Measurements from ENCODE around the gene PDIA5.

PDIA5 gene

DNA sequence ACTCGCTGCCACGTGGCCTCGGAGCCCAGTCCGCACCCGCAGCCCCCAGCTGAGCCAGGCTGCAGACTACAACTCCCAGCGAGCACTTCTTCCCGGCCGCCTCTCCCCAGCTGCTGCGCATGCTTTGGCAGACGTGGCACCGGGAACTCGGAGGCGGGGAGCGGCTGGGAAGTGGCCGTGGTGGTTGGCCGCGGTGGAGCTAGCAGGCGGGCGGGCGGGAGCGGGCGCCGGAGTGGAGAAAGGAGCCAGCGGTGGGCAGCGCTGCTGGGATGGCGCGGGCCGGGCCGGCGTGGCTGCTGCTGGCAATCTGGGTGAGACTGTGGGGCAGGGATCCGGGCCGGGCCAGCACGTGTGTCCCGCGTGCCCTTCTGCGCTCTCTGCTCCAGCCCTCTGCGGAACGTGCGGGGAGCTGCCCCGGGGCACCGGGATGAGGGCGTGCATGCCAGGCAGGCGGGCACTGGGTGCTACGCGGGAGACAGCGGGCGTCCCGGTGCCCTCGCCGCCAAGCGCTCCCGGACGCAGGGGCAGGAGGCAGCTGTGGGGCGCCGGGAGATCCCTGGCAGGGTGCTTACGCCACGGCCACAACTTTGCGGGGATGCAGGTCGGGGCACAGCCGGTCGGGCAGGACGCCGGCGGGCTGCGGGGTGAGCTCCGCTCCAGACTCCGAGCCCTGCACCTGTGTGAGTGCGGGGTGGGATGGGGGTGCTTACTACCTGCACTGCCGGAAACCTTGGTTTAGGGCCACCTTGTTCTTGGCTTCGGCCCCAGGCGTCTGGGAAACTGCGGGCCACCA is at the start of gene PDIA5:
Gene PDIA5 (plus strand): TSS at position 130 of the 793 bp plus-strand sequence. CDS start 140 bp downstream, at position 270.
- Mint-ChIP-seq H3K4me3 (peak within 1 kb of the TSS; percentile 74), H3K9me3 (no peaks in the 10 kb centered on the region), H3K27ac (no peak within 1 kb of the TSS), H3K36me3 (no peaks in the 10 kb centered on the region), H3K27me3 (peaks cover 26% of the 10 kb centered on the region), H3K4me1 (peaks cover 42% of the 10 kb centered on the region)
- DNase-seq, result peak; percentile 77
- CTCF ChIA-PET, result no interaction called here

DNA sequence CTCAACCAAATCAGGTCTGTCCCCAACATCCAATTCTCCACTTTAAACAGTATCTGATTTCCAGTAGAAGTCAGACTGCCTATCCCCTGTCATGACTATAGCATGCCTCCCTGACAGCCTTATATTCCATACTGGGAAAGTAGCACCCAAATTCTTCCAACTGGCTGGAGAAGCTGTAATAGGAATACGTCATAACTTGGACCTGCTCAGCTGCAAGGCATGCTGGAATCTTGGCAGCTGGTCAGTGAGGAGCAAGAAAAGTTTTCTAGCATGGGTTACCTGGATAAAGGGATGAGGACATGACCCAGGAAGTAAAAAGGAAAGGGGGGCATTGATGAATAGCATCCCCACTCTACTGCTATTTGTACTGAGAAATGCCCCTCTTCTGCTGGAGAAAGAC is 48.1 kb upstream of the PDIA5 start:
- CTCF ChIA-PET, result interaction anchor here (3.5 kb wide), 1 partner anchor 10 kb away, joined by 21 read pairs; the partner anchor contains the start of gene SEMA5B
- no peak for DNase-seq
- Mint-ChIP-seq H3K27ac (no peak overlapping the region), H3K9me3 (no peaks in the 10 kb centered on the region), H3K4me1 (no peaks in the 10 kb centered on the region), H3K4me3 (no peak overlapping the region), H3K27me3 (peaks cover 77% of the 10 kb centered on the region), H3K36me3 (no peaks in the 10 kb centered on the region)

- Mint-ChIP-seq H3K27ac (no peak overlapping the region), H3K9me3 (no peaks in the 10 kb centered on the region), H3K4me3 (no peak overlapping the region), H3K36me3 (no peaks in the 10 kb centered on the region), H3K4me1 (no peaks in the 10 kb centered on the region), H3K27me3 (peaks cover 72% of the 10 kb centered on the region)
- DNase-seq, result no peak
- CTCF ChIA-PET, result interaction anchor here (3.5 kb wide), 1 partner anchor 10 kb away, joined by 21 read pairs; the partner anchor contains the start of gene SEMA5B
Measured at GRCh38 chr3:123019161-123019560, 47.7 kb upstream of the PDIA5 start.

GRCh38 chr3:123019591-123019990 is 47.2 kb upstream of the PDIA5 start:
- Mint-ChIP-seq H3K4me1 (no peaks in the 10 kb centered on the region), H3K4me3 (no peak overlapping the region), H3K36me3 (no peaks in the 10 kb centered on the region), H3K9me3 (no peaks in the 10 kb centered on the region), H3K27me3 (peaks cover 70% of the 10 kb centered on the region), H3K27ac (no peak overlapping the region)
- no peak for DNase-seq
- CTCF ChIA-PET, result interaction anchor here (1.1 to 3.5 kb wide), 2 partner anchors 9 to 71 kb away, joined by 3 to 21 read pairs; partner anchors contain the start of gene SEMA5B

GRCh38 chr3:123020709-123021108 is 46.1 kb upstream of the PDIA5 start:
- CTCF ChIA-PET, result interaction anchor here (0.7 to 3.5 kb wide), 5 partner anchors 8 to 272 kb away, joined by 3 to 21 read pairs (median 3); partner anchors contain the start of gene SEMA5B
- Mint-ChIP-seq H3K36me3 (no peaks in the 10 kb centered on the region), H3K4me1 (no peaks in the 10 kb centered on the region), H3K9me3 (no peaks in the 10 kb centered on the region), H3K4me3 (no peak overlapping the region), H3K27ac (no peak overlapping the region), H3K27me3 (peaks cover 61% of the 10 kb centered on the region)
- DNase-seq, result no peak

DNA sequence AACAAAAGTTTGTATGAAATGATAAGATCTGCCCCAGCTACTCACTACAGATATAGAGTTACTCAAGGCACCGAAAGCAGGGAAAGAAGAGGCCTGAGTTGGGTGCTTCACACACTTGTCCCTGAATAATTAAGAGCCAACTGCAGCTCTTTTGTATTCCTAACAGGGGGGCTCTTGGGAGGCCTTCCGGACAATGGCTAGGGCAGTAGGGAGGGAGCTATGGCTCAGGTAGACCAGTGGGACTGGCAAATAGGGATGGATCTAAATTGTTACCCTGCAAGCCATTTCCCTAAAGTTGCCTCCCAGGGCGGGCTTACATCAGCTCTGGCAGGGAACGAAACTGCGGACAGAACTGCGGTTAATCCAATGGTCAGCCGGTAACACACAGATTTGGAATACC is 45.4 kb upstream of the PDIA5 start:
- H3K9me3 Mint-ChIP-seq, result no peaks in the 10 kb centered on the region
- H3K4me3 Mint-ChIP-seq, result no peak overlapping the region
- CTCF ChIA-PET, result interaction anchor here (0.7 to 3.5 kb wide), 3 partner anchors 7 to 271 kb away, joined by 3 to 21 read pairs (median 4); partner anchors contain the start of gene SEMA5B
- H3K27ac Mint-ChIP-seq, result no peak overlapping the region
- H3K4me1 Mint-ChIP-seq, result peaks cover 3% of the 10 kb centered on the region
- H3K27me3 Mint-ChIP-seq, result peaks cover 57% of the 10 kb centered on the region
- no peak for DNase-seq
- H3K36me3 Mint-ChIP-seq, result no peaks in the 10 kb centered on the region

GRCh38 chr3:123021996-123022510 is 44.8 kb upstream of the PDIA5 start:
- Mint-ChIP-seq H3K9me3 (no peaks in the 10 kb centered on the region), H3K4me3 (no peak overlapping the region), H3K36me3 (no peaks in the 10 kb centered on the region), H3K27me3 (peaks cover 55% of the 10 kb centered on the region), H3K27ac (no peak overlapping the region), H3K4me1 (peaks cover 9% of the 10 kb centered on the region)
- DNase-seq, result no peak
- CTCF ChIA-PET, result no interaction called here

DNA sequence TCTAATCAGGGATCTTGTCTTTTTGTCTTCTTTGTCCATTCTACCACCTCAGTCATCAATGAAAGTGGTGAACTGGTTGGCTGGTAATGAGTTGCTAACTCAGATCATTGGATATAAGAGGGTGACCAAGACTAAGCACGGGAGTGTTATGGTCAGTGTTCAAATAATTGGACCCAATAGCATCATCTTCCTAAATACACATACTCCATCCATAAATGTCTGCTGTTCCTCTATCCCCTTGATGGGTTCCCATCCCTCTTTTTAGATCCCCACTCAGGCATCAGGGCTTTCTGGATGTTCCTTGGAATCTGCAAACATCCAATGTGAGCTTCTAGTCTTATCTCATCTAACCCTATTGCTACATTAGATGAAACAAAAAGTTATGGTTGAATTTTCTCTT is 42.8 kb upstream of the PDIA5 start:
- no peak for DNase-seq
- CTCF ChIA-PET, result interaction anchor here (0.6 to 1.9 kb wide), 2 partner anchors 76 to 81 kb away, joined by 3 to 5 read pairs; no protein-coding TSS in a partner anchor
- H3K36me3 Mint-ChIP-seq, result no peaks in the 10 kb centered on the region
- peaks cover 35% of the 10 kb centered on the region for H3K27me3 Mint-ChIP-seq
- peaks cover 16% of the 10 kb centered on the region for H3K4me1 Mint-ChIP-seq
- H3K4me3 Mint-ChIP-seq, result no peak overlapping the region
- H3K27ac Mint-ChIP-seq, result no peak overlapping the region
- H3K9me3 Mint-ChIP-seq, result no peaks in the 10 kb centered on the region

DNA sequence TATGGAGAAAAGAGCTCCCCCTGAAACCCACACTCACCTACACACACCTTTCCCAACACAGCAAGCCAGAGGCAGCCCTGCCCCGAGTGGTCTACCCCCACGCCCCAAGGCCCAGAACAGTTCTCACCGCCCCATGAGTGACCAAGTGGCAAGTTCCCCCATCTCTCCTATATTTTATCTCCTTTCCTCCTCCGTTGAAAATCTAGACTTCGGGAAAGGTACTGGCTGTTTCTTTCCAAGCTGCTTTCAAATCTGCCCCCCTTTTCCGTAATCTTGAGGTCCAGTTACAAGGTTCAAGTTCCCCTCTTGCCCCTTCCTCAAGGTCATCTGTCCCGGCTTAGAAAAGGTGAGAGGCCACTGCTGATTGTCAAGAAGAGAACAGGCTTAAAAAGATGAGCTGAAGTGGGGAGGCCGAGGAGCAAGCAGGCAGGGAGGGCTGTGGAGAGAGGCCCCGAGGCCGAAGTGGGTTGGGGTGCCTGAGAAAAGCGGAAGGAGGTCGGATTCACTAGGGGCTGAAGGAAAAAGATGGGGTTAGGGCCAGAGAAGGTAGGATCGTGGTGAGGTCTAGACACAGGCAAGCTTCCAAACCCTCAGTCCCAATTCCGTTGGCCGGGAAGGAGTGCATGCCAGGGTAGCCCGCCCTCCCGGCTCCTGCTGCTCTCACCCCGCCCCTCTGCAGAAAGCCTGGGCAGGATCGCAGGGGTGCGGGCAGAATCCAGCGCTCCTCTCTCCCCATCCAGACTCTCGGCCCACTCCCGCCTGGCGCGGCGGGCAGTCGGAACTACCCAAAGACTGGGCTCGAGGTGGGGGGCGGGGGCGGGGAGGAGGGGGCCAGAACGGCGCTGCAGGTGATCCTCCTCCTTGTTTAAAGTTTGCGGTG is 40.9 kb upstream of the PDIA5 start:
- peaks cover 16% of the 10 kb centered on the region for H3K4me1 Mint-ChIP-seq
- peak overlapping the region; percentile 29 for H3K4me3 Mint-ChIP-seq
- no peaks in the 10 kb centered on the region for H3K9me3 Mint-ChIP-seq
- no peak overlapping the region for H3K27ac Mint-ChIP-seq
- H3K27me3 Mint-ChIP-seq, result peaks cover 21% of the 10 kb centered on the region
- H3K36me3 Mint-ChIP-seq, result no peaks in the 10 kb centered on the region
- DNase-seq, result no peak
- CTCF ChIA-PET, result interaction anchor here (0.6 to 1.9 kb wide), 3 partner anchors 83 to 353 kb away, joined by 3 to 5 read pairs (median 3); no protein-coding TSS in a partner anchor

DNA sequence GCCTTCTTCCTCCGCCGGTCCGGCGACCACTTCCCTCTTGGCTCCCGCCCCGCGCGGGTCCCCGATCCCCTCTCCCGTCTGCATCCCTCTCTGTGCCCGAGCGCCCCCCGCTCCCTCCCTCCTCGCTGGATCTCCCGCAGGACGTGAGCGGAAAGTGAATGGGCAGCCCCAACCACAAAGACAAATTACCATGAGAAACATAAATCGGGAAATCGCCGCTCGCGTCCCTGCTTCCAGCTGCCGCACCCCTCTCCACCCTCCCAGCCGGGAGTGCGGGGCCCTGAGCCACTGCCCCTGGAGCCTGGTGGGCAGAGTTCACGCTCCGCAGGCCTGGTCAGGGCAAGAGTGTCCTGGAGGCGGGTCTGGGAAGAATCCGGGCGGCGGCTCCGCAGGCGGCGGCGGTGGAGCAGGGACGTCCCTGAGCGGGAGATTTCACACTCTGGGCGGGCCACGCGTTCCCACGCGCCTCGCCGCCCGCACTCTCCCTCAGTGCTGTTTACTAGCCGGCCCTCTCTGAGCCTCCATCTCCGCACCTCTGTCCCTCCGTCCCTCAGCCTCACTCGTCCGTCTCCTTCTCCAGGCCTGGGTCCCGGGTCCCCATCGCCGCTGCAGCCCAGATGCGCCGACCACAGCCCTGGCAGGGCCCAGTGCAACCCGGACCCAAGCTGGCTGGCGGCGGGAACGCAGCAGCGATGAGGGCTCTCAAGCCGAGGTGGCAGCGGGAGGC is 40.1 kb upstream of the PDIA5 start:
- H3K4me1 Mint-ChIP-seq, result peaks cover 16% of the 10 kb centered on the region
- H3K27me3 Mint-ChIP-seq, result peaks cover 12% of the 10 kb centered on the region
- CTCF ChIA-PET, result interaction anchor here (0.7 to 5.5 kb wide), 10 partner anchors 7 to 271 kb away, joined by 3 to 51 read pairs (median 4); no protein-coding TSS in a partner anchor
- no peaks in the 10 kb centered on the region for H3K36me3 Mint-ChIP-seq
- H3K4me3 Mint-ChIP-seq, result peak overlapping the region; percentile 32
- H3K27ac Mint-ChIP-seq, result no peak overlapping the region
- H3K9me3 Mint-ChIP-seq, result no peaks in the 10 kb centered on the region
- peak; percentile 23 for DNase-seq

GRCh38 chr3:123027292-123028232 is 39.3 kb upstream of the PDIA5 start, which contains the start of gene SEMA5B:
Gene SEMA5B, minus strand, starts transcription at chr3:123027763. Its CDS starts 66,500 bp downstream, at chr3:122961263.
- Mint-ChIP-seq H3K4me3 (peak within 1 kb of the TSS; percentile 53), H3K4me1 (peaks cover 16% of the 10 kb centered on the region), H3K36me3 (no peaks in the 10 kb centered on the region), H3K27ac (no peak within 1 kb of the TSS), H3K27me3 (peaks cover 4% of the 10 kb centered on the region), H3K9me3 (no peaks in the 10 kb centered on the region)
- peak; percentile 26 for DNase-seq
- CTCF ChIA-PET, result interaction anchor here (0.6 to 5.5 kb wide), 21 partner anchors 8 to 283 kb away, joined by 3 to 51 read pairs (median 3); no protein-coding TSS in a partner anchor

- Mint-ChIP-seq H3K36me3 (no peaks in the 10 kb centered on the region), H3K9me3 (no peaks in the 10 kb centered on the region), H3K4me3 (peak overlapping the region; percentile 53), H3K27me3 (peaks cover 5% of the 10 kb centered on the region), H3K27ac (no peak overlapping the region), H3K4me1 (peaks cover 16% of the 10 kb centered on the region)
- peak; percentile 24 for DNase-seq
- CTCF ChIA-PET, result interaction anchor here (0.6 to 5.5 kb wide), 17 partner anchors 9 to 284 kb away, joined by 3 to 51 read pairs (median 3); no protein-coding TSS in a partner anchor
Measured at GRCh38 chr3:123028233-123028828, 38.5 kb upstream of the PDIA5 start.
